Measurements from ENCODE around the gene CDH2. TPM values are rescaled to one million over a fixed set of nuclear protein-coding genes. Genes with fewer than 3 reads are reported as not detected.

CDH2 gene
- total RNA-seq, 1 experiment from 2014 or later = 36.2 TPM

DNA sequence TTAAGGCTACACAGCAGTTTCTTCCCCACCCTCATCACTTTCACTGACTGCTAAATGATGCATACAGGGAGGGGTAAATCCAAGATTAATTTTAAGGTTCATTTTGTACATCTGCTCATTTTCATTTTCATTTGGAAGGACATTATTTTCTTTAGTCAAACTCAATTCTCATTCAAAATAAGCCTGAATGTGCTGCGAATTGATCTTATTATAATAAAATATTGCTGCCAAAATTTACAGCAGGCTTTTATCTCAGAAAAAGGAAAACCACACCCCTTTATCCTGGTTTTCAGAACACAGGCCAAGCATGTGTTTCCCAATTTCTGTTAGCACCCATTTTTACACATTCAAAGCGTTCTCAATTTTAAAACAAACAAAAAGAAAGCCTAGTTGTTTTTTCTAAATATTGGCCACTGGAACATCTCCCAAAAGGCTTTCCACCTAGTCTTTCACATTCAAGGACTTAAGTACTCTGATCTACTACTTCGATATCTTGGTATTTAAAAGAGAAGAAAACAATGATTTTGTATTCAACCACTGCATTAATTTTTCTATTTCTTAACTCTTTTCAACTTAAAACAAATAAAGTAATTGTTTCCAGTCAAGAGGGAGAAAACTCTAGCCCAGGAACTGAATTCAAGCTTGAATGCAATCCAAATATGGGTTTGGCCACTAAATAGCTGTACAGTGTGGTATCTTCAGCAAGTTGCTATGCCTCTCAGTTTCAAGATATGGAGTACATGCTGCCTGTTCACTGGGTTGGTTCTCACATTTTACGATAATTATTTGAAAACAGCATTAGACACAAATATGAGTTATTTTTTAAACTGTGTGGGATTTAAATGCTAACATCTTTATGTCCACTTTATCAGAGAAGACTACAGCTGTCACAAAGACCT is 52.5 kb downstream of the CDH2 start:
- H3K4me1 Mint-ChIP-seq = peaks cover 9 to 16% of the 10 kb centered on the region in 2 experiments
- no peaks in the 10 kb centered on the region for H4K20me1 ChIP-seq (ENCODE audit: control insufficient read depth, insufficient read depth, insufficient read length)

More for the DNA sequence above, 52.5 kb downstream of the CDH2 start:
- H3K36me3 Mint-ChIP-seq (ENCODE audit: insufficient read depth in 1 of 3, low read depth in 3 of 3) = no peaks in the 10 kb centered on the region
- Histone ChIP-seq H3K79me2 (ENCODE audit: insufficient read depth, low read length) (peaks cover 2% of the 10 kb centered on the region; the same call in 1 of the 2 replicates), H3K79me1 (ENCODE audit: insufficient read depth, low read depth, low read length, poor library complexity, severe bottlenecking) (no peaks in the 10 kb centered on the region), H2BK20ac (ENCODE audit: low read depth, low read length, poor library complexity, severe bottlenecking) (no peak overlapping the region), H4K5ac (ENCODE audit: insufficient read length, low read depth, low read length) (no peak overlapping the region), H2BK5ac (ENCODE audit: insufficient read length, low read length) (no peak overlapping the region), H4K91ac (ENCODE audit: insufficient read length, low read depth, low read length) (no peak overlapping the region), H2AK5ac (ENCODE audit: insufficient read length, low read length) (no peak overlapping the region), H3K4ac (ENCODE audit: low read depth, low read length) (no peak overlapping the region), H2BK15ac (ENCODE audit: low read depth, low read length) (no peak overlapping the region), H3K9me3 (ENCODE audit: control insufficient read depth, low read depth, low read length) (no peaks in the 10 kb centered on the region), H2BK120ac (ENCODE audit: low read depth, low read length, poor library complexity, severe bottlenecking) (no peak overlapping the region), H3K9ac (ENCODE audit: extremely low read depth, insufficient read length, low read length) (no peak overlapping the region), H2AFZ (ENCODE audit: low read length) (no peak overlapping the region), H3K27ac (ENCODE audit: insufficient read length, low read depth, low read length) (no peak overlapping the region), H4K8ac (replicated peaks; ENCODE audit: insufficient read length, low read depth, low read length) (no peak overlapping the region), H3K56ac (ENCODE audit: insufficient read length, low read depth, low read length) (no peak overlapping the region), H3K23ac (ENCODE audit: insufficient read length, low read depth, low read length) (no peak overlapping the region), H3K4me2 (ENCODE audit: insufficient read depth, insufficient read length, low read length) (no peak overlapping the region), H3T11ph (ENCODE audit: low read length) (no peak overlapping the region), H2BK12ac (ENCODE audit: insufficient read length, low read depth, low read length) (no peak overlapping the region), H3K23me2 (ENCODE audit: insufficient read length, low read depth, low read length, poor library complexity, severe bottlenecking) (no peaks in the 10 kb centered on the region), H3K18ac (ENCODE audit: insufficient read length, low read depth, low read length) (no peak overlapping the region), H3K14ac (ENCODE audit: insufficient read depth, low read length) (no peak overlapping the region), H3K27me3 (ENCODE audit: insufficient read depth, low read length) (no peaks in the 10 kb centered on the region), H3K4me1 (ENCODE audit: insufficient read depth, low read length) (no peaks in the 10 kb centered on the region)
- H3K9me3 Mint-ChIP-seq = no peaks in the 10 kb centered on the region
- no peak for DNase-seq
- no peak for TF ChIP-seq CTCF (conservative IDR thresholded peaks at IDR 0.05)
- WGBS (ENCODE audit: extremely low coverage, insufficient read length, low lambda C conversion rate) = no CpG with 5 or more reads among the region's 4 CpGs
- H3K27me3 Mint-ChIP-seq (ENCODE audit: low read depth) = no peaks in the 10 kb centered on the region
- no peak overlapping the region for H3K27ac Mint-ChIP-seq
- no peak overlapping the region for H3K4me3 Mint-ChIP-seq
